Omental fat pad (tissue), 4 donors: ENCODE measurements around the gene ANXA6. TPM values are rescaled to one million over a fixed set of nuclear protein-coding genes. Genes with fewer than 3 reads are reported as not detected.

ENCODE experiments used
- ATAC-seq: fragments of 150-250 bp; one replicate; pipeline ENCODE4 v1.9.1; 2016; ENCODE audit warnings: mild to moderate bottlenecking, moderate library complexity; ENCODE audit not compliant: low FRiP score
- DNase-seq: peaks from one replicate; pipeline ENCODE4 v3.0.0-alpha.2; 2019; ENCODE audit warnings: low spot score
- total RNA-seq, 4 donors: library from RNA; depleted of rRNA; stranded (reverse); fragments of >200 nt; gene quantifications; one replicate each; pipeline ENCODE4 v1.1.0, GENCODE V29; 2016
- TF ChIP-seq, protein P1 (sequence below), 3 donors: fragments of 450-650 bp; IDR thresholded peaks; one replicate each; pipeline ENCODE4 v1.5.1; 2016 to 2017; ENCODE audit warnings: antibody characterized with exemption in 3 of 3, mild to moderate bottlenecking in 3 of 3, moderate library complexity in 2 of 3

The ANXA6 gene
- total RNA-seq, 4 donors from 2014 or later = 216 to 505 (median 379) TPM

- peak; percentile 82 for ATAC-seq
- no peak for DNase-seq
- TF ChIP-seq, protein P1, sequence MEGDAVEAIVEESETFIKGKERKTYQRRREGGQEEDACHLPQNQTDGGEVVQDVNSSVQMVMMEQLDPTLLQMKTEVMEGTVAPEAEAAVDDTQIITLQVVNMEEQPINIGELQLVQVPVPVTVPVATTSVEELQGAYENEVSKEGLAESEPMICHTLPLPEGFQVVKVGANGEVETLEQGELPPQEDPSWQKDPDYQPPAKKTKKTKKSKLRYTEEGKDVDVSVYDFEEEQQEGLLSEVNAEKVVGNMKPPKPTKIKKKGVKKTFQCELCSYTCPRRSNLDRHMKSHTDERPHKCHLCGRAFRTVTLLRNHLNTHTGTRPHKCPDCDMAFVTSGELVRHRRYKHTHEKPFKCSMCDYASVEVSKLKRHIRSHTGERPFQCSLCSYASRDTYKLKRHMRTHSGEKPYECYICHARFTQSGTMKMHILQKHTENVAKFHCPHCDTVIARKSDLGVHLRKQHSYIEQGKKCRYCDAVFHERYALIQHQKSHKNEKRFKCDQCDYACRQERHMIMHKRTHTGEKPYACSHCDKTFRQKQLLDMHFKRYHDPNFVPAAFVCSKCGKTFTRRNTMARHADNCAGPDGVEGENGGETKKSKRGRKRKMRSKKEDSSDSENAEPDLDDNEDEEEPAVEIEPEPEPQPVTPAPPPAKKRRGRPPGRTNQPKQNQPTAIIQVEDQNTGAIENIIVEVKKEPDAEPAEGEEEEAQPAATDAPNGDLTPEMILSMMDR (IDR thresholded peaks at IDR 0.05) = no peak
Observed at GRCh38 chr5:151104795-151105194, 52.8 kb downstream of the ANXA6 start.

GRCh38 chr5:151101746-151102145, 55.8 kb downstream of the ANXA6 start:
- ATAC-seq (no peak), DNase-seq (no peak)
- TF ChIP-seq, protein P1 (IDR thresholded peaks at IDR 0.05) = no peak

- TF ChIP-seq, protein P1 (IDR thresholded peaks at IDR 0.05) = no peak
- DNase-seq (no peak), ATAC-seq (no peak)
Observed at GRCh38 chr5:151101151-151101550, 56.4 kb downstream of the ANXA6 start.

DNA sequence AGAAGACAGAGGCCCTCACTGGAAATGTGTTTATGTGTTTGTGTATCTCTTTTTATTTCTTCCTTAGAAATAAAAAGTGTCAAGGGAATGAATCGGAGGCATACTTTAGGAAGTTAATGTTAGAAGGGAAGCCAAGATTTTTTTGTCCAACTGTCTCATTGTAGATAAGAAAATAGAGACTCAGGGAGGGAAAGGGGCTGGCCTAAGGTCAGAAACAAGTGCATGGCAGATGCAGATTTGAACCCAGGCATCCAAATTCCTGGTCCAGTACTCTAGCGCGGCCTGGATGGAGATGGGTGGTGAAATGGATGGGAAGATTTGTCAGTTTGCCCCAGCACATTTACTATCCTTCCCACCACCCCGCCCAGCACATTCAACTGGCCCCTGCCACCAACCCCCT, 56.9 kb downstream of the ANXA6 start:
- TF ChIP-seq, protein P1 (IDR thresholded peaks at IDR 0.05) = no peak
- ATAC-seq (no peak), DNase-seq (no peak)

GRCh38 chr5:151098768-151099121, 58.8 kb downstream of the ANXA6 start:
- TF ChIP-seq, protein P1 (IDR thresholded peaks at IDR 0.05) = no peak
- ATAC-seq (no peak), DNase-seq (no peak)

DNA sequence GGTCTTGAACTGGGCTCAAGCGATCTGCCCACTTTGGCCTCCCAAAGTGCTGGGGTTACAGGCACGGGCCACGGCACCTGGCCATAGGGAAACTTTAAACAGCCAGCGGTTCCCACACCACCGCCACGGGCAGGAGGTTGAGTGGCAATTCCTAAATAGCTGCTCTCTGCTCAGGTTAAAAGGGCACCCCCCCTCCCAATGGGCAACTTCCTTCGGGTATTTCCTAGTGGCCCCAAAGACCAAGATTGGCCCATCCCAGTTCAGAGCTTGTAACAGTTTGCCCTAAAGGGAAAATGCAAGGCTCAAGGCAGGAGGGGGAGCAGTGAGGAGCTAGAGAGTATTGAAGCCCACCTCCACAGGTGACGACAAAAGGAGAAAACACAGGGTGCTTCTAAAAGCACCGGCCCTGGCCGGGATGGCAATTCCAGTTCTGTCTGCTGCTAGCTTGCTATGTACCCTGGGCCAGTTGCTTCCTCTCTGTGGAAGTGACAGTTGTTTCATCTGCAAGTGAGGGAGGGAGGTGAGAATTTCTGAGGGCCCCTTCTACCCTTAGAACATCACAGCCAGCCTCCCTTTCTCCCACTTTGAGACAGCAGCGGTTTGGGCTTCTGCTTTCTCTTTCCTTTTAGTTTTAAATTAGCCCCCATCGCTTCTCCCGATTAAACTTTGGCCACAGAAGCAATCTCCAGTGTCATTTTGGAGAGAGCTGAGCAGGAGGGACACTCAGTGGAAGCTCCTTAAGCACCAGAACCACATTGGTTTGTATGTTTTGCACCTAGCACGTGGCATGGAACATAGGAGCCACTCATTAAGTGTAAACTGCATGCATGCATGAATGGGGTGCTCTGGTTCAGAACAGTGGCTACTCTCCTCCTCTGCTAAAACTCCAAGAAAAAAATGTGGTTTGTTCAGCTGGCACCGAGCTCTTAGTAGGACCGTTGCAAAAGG, 59.5 kb downstream of the ANXA6 start:
- TF ChIP-seq, protein P1 (IDR thresholded peaks at IDR 0.05) = no peak
- no peak for DNase-seq

GRCh38 chr5:151097061-151097460, 60.5 kb downstream of the ANXA6 start:
- TF ChIP-seq, protein P1 (IDR thresholded peaks at IDR 0.05) = no peak
- ATAC-seq (no peak), DNase-seq (no peak)

More for the DNA sequence above, 59.5 kb downstream of the ANXA6 start:
- ATAC-seq = no peak
